ENCODE results near the gene HAPSTR1.
"Not testable (repeated sequence)": the region's sequence is repeated elsewhere in the genome, so short reads cannot be mapped to it uniquely, and the experiment has no call there.

Gene HAPSTR1

DNA sequence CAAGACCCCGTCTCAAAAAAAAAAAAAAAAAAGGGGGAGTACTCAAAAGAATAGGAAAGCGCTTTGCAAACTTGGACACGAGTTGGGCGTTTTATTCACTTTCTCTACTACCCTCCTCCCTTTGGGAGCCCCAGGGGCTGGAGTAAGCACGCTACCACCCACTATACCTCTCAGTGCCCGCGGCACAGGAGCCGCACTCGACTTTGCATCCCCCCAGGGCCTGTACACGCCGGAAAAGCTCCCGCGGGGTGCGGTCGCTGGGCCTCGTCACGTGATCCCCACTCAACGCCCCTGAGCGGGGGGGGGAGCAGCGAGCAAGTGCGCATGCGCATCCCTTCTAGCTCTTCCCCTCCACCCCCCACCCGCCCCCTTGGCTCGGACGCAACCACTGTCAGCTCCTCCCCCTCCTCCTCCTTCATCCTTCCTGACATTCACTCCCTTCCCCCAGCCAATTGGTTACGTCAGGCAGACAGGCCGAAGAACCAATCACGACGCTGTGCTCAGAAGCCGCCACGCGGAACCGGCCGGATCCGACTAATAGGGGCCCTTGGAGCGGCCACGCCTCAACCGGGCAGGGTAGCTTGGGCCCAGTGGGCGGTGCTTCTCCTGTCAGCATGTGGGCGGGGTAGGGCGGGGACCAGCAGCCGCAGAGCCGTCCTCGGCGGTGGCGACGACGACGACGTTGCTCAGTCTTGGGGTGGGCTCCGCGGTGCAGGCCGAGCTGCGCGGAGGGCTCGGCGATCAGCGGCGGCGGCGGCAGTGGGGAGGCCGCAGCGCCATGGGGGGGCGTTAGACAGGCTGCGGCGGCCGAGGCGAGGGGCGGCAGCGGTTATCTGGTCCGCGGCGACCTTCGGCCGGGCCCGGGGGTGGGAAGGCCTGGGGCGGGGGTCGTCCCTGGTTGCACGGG is at the start of gene HAPSTR1:
Gene HAPSTR1 (plus strand): TSS at position 685 of the 907 bp plus-strand sequence. CDS start 401 bp downstream, outside the sequence.
- peak; percentile 97 to 99 for DNase-seq (ENCODE audit: low read depth in 2 of 2, low spot score in 1 of 2)

GRCh38 chr16:9042533-9042932 is 48.9 kb upstream of the HAPSTR1 start:
- DNase-seq (ENCODE audit: low read depth in 2 of 2, low spot score in 1 of 2), result no peak

DNA sequence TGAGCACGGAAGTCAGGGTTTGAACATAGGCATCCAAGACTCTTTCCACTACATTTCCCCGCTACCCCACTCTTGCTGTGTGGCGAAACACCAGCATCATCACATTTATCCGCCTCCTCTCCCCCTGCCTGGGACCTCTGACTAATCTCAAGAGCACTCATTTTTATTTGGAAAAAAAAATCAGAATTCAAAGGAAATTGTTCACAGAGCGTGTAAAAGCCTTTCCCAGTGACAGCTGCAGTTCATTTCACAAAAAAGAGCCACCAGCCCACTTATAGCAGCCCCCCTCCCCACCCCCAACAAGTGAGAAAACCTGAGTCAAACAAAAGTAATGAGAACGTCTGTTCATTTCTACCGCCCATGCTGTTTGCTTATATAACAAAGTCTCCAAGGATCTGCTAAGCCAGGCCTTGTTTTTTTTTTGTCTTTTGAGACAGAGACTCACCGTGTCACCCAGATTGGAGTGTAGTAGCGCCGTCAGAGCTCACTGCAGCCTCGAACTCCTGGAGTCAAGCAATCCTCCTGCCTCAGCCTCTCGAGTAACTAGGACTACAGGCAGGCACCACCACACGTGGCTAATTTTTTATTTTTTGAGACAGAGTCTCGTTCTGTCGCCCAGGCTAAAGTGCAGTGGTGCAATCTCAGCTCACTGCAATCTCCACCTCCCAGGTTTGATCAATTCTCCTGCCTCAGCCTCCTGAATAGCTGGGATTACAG is 48.3 kb upstream of the HAPSTR1 start:
- no peak for DNase-seq (ENCODE audit: low read depth in 2 of 2, low spot score in 1 of 2)

GRCh38 chr16:9045562-9045961 is 45.9 kb upstream of the HAPSTR1 start:
- not testable (repeated sequence) for DNase-seq (ENCODE audit: low read depth in 2 of 2, low spot score in 1 of 2)

- no peak for DNase-seq (ENCODE audit: low read depth in 2 of 2, low spot score in 1 of 2)
Measured at GRCh38 chr16:9046667-9047055, 44.8 kb upstream of the HAPSTR1 start.

GRCh38 chr16:9047689-9048301 is 43.6 kb upstream of the HAPSTR1 start:
- DNase-seq (ENCODE audit: low read depth in 2 of 2, low spot score in 1 of 2), result peak; percentile 16 to 33

DNA sequence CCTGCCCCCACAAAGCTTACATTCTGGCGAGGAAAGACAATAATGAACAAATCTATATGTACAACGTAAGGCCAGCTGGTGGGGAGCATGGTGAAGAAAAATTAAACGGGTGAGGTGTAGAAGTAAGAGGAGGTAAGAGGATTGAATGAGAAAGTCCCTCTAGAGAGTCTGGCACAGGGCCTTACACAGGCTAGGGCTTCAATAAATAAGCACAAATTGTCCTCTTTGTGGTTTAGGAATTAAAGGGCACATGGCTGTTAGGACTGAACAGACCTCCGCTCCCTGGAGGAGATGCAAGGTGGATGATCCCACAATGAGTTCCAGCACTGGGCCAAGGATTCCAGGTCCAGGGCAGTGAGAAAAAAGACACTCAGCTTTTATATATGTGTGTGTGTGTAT is 43.1 kb upstream of the HAPSTR1 start:
- no peak for DNase-seq (ENCODE audit: low read depth in 2 of 2, low spot score in 1 of 2)

DNA sequence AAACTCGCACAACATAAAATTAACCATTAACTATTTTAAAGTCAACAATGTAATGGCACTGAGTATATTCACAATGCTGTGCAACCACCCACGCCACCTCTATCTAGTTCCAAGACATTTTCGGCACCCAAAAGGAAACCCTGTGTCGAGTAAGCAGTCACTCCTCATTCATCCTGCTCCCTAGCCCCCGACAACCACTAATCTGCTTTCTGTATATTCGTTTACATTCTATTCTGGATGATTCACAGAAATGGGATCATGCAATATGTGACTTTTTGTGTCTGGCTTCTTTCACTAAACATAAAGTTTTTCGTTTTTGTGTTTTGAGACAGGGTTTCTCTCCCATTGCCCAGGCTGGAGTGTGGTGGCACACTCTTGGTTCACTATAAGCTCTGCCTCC is 42.2 kb upstream of the HAPSTR1 start:
- no peak for DNase-seq (ENCODE audit: low read depth in 2 of 2, low spot score in 1 of 2)

DNA sequence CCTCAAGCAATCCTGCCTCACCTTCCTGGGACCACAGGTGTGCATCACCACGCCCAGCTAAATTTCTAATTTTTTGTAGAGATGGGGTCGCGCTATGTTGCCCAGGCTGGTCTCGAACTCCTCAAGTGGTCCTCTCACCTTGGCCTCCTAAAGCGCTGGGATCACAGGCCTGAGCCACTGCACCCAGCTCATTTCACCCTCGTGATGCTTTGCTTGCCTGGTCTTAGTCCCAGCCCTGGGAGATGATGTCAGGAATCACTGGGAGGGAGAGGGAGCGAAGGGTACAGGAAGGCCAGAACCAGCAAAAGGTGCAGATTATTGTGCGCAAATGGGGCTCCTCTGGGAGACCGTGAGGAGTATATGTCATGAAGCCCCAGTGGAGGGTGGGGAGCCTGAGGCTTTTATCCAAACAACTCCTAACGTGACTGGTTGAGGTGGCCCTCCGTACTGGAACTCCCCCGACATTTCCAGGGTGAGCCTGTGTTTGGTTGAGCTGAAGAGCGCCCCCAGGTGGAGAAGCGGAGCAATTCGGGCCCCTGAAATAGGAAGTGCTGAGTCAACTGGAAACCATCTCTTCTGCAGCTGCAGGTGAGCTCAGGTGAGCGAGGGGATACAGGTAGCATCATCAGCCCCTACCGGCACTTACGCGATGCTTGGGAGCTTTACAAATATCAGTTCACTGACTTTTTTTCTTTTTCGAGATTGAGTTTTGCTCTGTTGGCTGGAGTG is 41.2 kb upstream of the HAPSTR1 start:
- no peak for DNase-seq (ENCODE audit: low read depth in 2 of 2, low spot score in 1 of 2)

DNA sequence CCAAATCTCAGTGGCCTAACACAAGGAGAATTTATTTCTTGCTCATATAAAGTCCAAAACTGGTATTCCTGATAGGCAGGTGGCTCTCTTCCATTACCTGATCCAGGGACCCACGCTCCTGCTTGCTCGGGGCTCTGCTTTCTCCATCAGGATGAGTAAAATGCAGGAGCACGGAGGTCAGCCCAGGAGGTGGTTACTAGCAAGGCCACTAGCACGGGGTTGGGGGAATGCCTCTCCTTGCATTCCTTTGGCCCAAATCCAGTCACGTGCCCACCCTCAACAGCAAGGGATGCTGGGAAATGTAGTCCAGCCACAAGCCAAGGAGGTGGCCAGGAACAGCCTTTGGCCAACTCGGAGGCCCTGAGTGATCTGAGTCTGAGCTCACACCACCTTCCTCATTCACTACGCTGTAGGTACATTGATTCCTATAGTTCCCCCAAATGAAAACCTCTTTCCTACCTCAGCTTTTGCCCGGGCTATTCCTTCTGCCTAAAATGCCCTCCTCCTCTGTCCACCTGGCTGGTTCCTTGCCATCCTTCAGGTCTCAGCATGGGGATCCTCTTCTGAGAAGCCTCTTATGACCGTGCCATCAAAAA is 38.3 kb upstream of the HAPSTR1 start:
- DNase-seq (ENCODE audit: low read depth in 2 of 2, low spot score in 1 of 2), result no peak

DNA sequence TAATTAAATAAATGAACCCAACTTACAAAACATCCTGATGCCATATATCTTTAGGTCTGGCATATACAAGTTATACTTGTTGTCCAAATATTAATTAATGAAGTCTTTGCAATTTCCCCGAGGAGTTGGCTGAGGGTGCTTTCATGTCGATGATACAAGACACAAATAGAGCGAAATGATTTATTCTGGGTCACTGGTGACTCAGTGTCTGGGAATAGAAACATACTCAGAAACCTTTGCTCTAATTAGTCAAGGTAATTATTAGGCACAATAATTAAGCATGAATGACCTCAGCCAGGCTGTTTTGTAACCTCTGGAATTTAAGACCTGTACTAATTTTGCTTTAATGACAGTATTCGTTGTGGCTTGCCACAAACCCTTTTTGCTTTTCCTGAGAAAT is 37.0 kb upstream of the HAPSTR1 start:
- no peak for DNase-seq (ENCODE audit: low read depth in 2 of 2, low spot score in 1 of 2)

DNA sequence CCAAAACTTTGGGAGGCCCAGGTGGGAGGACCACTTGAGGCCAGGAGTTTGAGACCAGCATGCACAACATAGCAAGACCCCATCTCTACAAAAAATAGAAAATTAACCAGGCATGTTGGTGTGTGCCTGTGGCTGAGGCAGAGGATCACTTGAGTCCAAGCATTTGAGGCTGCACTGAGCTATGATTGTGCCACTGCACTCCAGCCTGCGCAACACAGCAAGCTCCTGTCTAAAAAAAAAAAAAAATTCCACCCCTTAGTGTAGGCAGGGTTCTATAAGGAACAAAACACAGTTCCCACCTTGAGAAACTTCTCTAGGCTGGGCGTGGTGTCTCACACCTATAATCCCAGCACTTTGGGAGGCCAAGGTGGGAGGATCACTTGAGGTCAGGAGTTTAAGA is 36.3 kb upstream of the HAPSTR1 start:
- no peak for DNase-seq (ENCODE audit: low read depth in 2 of 2, low spot score in 1 of 2)

DNA sequence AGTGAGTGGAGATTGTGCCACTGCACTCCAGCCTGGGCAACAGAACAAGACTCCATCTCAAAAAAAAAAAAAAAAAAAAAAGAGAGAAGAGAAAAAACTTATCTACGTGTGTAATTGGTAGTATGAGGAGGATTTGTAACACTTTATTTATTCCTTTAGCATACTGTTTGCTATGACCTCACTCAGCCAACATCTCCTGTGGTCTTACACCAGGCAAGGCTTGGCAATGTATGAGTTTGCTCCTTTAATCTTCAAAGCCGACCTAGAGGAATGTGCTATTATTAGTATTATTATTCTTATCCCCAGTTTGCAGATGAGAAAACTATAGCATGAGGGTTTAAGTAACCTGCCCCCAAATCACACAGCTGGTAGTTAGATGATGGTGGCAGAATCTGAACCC is 35.8 kb upstream of the HAPSTR1 start:
- DNase-seq (ENCODE audit: low read depth in 2 of 2, low spot score in 1 of 2), result no peak

DNA sequence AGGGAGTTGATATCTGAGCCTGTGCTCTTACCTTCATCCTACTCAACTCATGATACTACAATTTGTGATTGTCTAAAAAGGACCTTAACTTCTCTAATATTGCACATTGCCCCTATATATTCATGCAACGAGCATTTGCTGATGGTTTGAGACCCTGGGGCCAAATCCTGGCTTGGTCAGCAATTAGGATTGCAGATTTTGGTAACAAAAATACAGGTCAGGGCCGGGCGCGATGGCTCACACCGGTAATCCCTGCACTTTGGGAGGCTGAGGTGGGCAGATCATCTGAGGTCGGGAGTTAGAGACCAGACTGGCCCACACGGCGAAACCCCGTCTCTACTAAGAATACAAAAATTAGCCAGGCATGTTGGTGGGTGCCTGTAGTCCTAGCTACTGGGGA is 35.4 kb upstream of the HAPSTR1 start:
- DNase-seq (ENCODE audit: low read depth in 2 of 2, low spot score in 1 of 2), result no peak

DNA sequence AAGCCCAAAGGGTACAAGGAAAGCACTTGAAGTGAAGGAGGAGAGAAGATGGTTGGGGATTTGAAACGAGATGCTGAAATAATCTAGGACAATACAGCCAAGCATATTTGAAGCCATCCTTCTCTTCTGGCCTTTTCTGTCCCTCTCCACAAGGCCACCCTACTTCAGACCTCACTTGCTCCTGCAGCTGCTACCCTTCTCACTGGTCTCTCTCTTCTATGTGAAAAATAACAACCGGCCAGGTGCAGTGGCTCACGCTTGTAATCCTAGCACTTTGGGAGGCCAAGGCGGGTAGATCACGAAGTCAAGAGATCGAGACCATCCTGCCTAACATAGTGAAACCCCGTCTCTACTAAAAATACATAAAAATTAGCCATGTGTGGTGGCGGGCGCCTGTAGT is 33.2 kb upstream of the HAPSTR1 start:
- DNase-seq (ENCODE audit: low read depth in 2 of 2, low spot score in 1 of 2), result no peak

GRCh38 chr16:9060225-9060624 is 31.2 kb upstream of the HAPSTR1 start:
- no peak for DNase-seq (ENCODE audit: low read depth in 2 of 2, low spot score in 1 of 2)

DNA sequence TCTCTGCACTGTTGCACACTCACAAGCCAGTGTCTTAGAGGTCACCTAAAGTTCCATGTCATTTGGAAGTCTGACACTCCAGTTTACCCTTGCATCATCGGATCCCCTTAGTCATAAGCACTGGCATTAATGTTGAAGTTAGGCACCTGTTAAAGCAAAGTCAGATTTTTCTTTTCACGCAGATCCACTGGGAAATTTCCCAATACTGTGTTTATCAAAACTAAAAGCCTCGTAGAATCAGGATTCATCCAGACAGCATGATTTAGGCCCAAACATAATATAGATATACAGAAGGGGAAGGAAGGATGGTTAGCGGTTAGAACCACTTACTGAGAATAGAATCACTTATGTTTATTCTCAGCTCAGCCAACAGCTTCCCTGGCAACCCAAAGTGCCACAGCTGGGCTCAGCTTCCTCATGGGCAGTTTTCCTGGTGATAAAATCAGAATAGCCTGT is 30.1 kb upstream of the HAPSTR1 start:
- DNase-seq (ENCODE audit: low read depth in 2 of 2, low spot score in 1 of 2), result no peak

DNA sequence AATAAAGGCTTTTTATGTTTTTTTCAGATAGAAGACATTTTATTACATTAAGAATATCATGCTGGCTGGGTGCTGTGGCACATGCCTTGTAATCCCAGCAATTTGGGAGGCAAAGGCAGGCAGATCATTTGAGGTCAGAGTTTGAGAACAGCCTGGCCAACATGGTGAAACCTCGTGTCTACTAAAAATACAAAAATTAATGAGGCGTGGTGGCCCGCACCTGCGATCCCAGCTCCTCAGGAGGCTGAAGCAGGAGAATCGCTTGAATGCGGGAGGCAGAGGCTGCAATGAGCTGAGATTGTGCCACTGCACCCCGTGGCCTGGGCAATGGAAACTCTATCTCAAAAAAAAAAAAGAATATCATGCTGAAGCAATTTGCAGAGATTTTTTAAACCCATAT is 29.1 kb upstream of the HAPSTR1 start:
- DNase-seq (ENCODE audit: low read depth in 2 of 2, low spot score in 1 of 2), result no peak

DNA sequence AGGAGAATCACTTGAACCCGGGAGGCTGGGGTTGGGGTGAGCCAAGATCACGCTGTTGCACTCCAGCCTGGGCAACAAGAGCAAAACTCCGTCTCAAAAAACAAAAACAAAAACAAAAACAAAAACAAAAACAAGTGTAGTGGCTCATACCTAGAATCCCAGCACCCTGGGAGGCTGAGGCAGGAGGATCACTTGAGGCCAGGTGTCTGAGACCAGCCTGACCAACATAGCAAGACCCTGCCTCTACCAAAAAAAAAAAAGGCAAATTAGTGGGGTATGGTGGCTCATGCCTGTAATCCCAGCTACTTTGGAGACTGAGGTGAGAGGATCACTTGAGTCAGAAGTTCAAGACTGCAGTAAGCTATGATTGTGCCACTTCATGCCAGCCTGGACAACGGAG is 26.4 kb upstream of the HAPSTR1 start:
- no peak for DNase-seq (ENCODE audit: low read depth in 2 of 2, low spot score in 1 of 2)

DNA sequence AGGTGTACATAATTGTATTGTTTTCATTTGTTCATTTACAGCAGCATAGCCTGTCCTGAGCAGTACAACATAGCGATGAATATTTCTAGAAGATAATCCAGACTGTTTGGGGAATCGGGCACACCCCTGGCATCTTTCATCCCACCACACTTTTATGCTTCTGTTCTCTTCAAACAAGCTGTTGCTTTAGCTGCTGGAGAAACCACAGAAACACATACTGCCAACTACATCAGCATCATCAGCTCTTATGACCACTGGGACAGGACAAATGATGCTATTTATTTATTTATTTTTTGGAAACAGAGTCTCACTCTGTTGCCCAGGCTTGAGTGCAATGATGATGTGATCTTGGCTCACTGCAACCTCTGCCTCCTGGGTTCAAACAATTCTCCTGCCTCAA is 22.6 kb upstream of the HAPSTR1 start:
- no peak for DNase-seq (ENCODE audit: low read depth in 2 of 2, low spot score in 1 of 2)

DNA sequence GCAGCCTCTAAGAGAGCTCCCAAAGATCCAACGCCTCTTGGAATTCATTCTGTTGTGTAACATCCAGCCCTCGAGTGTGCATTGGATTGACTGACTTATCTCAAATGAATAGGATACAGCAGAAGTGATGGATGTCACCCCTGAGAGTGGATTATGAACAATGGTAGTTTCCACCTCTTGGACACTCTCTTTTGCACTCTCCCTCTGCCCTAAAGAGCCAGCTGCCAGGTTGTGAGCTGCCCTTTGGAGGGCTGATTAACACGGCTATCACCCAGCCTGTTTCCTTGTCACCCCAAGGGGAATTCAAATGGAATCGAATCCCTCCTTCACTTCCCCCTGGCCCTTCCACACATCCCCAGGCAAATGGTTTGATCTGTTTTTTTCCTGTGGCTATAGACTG is 21.2 kb upstream of the HAPSTR1 start:
- no peak for DNase-seq (ENCODE audit: low read depth in 2 of 2, low spot score in 1 of 2)
